GM23338 (cell line): ENCODE data around the gene SIAH1. TPM values are rescaled to one million over a fixed set of nuclear protein-coding genes. Genes with fewer than 3 reads are reported as not detected.
A peak's percentile ranks its signal among the peaks of the same experiment; 100 is the strongest.

Experiments used
- ATAC-seq: fragments of 200-7000 bp; cut with Tn5 transposase; 3 replicates; pipeline ENCODE4 v1.9.1; 2020
- DNase-seq: peaks from one replicate; pipeline ENCODE4 v3.0.0-alpha.2; 2015; ENCODE audit warnings: low spot score
- H2AFZ ChIP-seq: fragments of 200-600 bp; sonication (generic); 2 replicates; pipeline ENCODE4 v1.8.0; 2016; ENCODE audit warnings: antibody characterized with exemption, mild to moderate bottlenecking, moderate library complexity
- H3F3A ChIP-seq: fragments of 200-600 bp; sonication (generic); replicated peaks from 2 replicates; pipeline ENCODE4 v1.8.0; 2017; ENCODE audit warnings: antibody characterized with exemption, mixed run types, low read depth
- H3K27ac ChIP-seq: fragments of 200-600 bp; sonication (generic); 2 replicates; pipeline ENCODE4 v1.6.1; 2016; ENCODE audit warnings: low read depth
- H3K27me3 ChIP-seq: fragments of 200-600 bp; sonication (generic); 2 replicates; pipeline ENCODE4 v1.8.0; 2016; ENCODE audit warnings: mild to moderate bottlenecking, mixed run types, moderate library complexity; ENCODE audit not compliant: insufficient read depth
- H3K36me3 ChIP-seq: fragments of 200-600 bp; sonication (generic); 2 replicates; pipeline ENCODE4 v1.8.0; 2016; ENCODE audit warnings: mild to moderate bottlenecking; ENCODE audit not compliant: insufficient read depth
- H3K4me1 ChIP-seq: fragments of 200-600 bp; sonication (generic); 2 replicates; pipeline ENCODE4 v1.8.0; 2016; ENCODE audit warnings: mild to moderate bottlenecking, moderate library complexity; ENCODE audit not compliant: insufficient read depth
- H3K4me2 ChIP-seq: fragments of 200-600 bp; sonication (generic); 2 replicates; pipeline ENCODE4 v1.7.1; 2017; ENCODE audit warnings: mixed run types
- H3K4me3 ChIP-seq: fragments of 200-600 bp; sonication (generic); 2 replicates; pipeline ENCODE4 v1.6.1; 2016; ENCODE audit warnings: mixed run types
- H3K79me2 ChIP-seq: fragments of 200-600 bp; sonication (generic); replicated peaks from 2 replicates; pipeline ENCODE4 v1.8.0; 2017; ENCODE audit warnings: mild to moderate bottlenecking; ENCODE audit not compliant: insufficient read depth
- H3K9me2 ChIP-seq: fragments of 200-600 bp; sonication (generic); 2 replicates; pipeline ENCODE4 v1.8.0; 2017; ENCODE audit not compliant: insufficient read depth
- H4K20me1 ChIP-seq: fragments of 200-600 bp; sonication (generic); replicated peaks from 2 replicates; pipeline ENCODE4 v1.8.0; 2017; ENCODE audit warnings: mild to moderate bottlenecking; ENCODE audit not compliant: insufficient read depth
- H3K27ac Mint-ChIP-seq: 2 replicates; pipeline ENCODE4 v1.8.0; 2020; ENCODE audit warnings: inconsistent platforms, mild to moderate bottlenecking, moderate library complexity, mixed read lengths
- H3K27me3 Mint-ChIP-seq: 3 replicates; pipeline ENCODE4 v1.8.0; 2022; ENCODE audit warnings: low read depth, mild to moderate bottlenecking, moderate library complexity, mixed read lengths, inconsistent platforms; ENCODE audit not compliant: insufficient read depth, poor library complexity
- H3K36me3 Mint-ChIP-seq: 3 replicates; pipeline ENCODE4 v1.8.0; 2021; ENCODE audit warnings: low read depth, mild to moderate bottlenecking, inconsistent platforms, moderate library complexity, mixed read lengths
- H3K4me1 Mint-ChIP-seq: 3 replicates; pipeline ENCODE4 v1.8.0; 2020; ENCODE audit warnings: mild to moderate bottlenecking, inconsistent platforms, mixed read lengths
- H3K4me3 Mint-ChIP-seq: 3 replicates; pipeline ENCODE4 v1.8.0; 2021; ENCODE audit warnings: moderate library complexity, mild to moderate bottlenecking, inconsistent platforms, mixed read lengths
- H3K9me3 Mint-ChIP-seq: 3 replicates; pipeline ENCODE4 v1.8.0; 2020; ENCODE audit warnings: moderate library complexity, mild to moderate bottlenecking, inconsistent platforms, mixed read lengths
- CREB1 ChIP-seq: fragments of 250-450 bp; sonication (Bioruptor Pico); IDR thresholded peaks from 2 replicates; pipeline ENCODE4 v1.5.0; 2020; ENCODE audit warnings: low read depth, mild to moderate bottlenecking, moderate library complexity
- EZH2 ChIP-seq: fragments of 200-600 bp; sonication (generic); IDR thresholded peaks from one replicate; pipeline ENCODE4 v1.8.0; 2017; ENCODE audit warnings: antibody characterized with exemption, mild to moderate bottlenecking, low read depth; ENCODE audit not compliant: unreplicated experiment
- EZH2phosphoT487 ChIP-seq: fragments of 200-600 bp; sonication (generic); IDR thresholded peaks from one replicate; pipeline ENCODE4 v1.8.1; 2018; ENCODE audit warnings: antibody characterized with exemption; ENCODE audit not compliant: unreplicated experiment
- JUNB ChIP-seq: IDR thresholded peaks from one replicate; pipeline ENCODE4 v1.6.1; 2016; ENCODE audit warnings: antibody characterized with exemption; ENCODE audit not compliant: unreplicated experiment
- NANOG ChIP-seq: IDR thresholded peaks from 2 replicates; pipeline ENCODE4 v1.6.1; 2016; ENCODE audit warnings: antibody characterized with exemption, borderline replicate concordance
- POLR2AphosphoS5 ChIP-seq: IDR thresholded peaks from 2 replicates; pipeline ENCODE4 v1.6.1; 2016; ENCODE audit warnings: antibody characterized with exemption, low read depth
- STAT1 ChIP-seq: IDR thresholded peaks from one replicate; pipeline ENCODE4 v1.6.1; 2016; ENCODE audit warnings: antibody characterized with exemption; ENCODE audit not compliant: unreplicated experiment
- ZNF114 ChIP-seq: fragments of 250-450 bp; sonication (Bioruptor Pico); IDR thresholded peaks from 2 replicates; pipeline ENCODE4 v1.5.0; 2020; ENCODE audit warnings: mild to moderate bottlenecking, moderate library complexity
- ZNF331 ChIP-seq: fragments of 250-450 bp; sonication (Bioruptor Pico); IDR thresholded peaks from 2 replicates; pipeline ENCODE4 v1.5.0; 2020; ENCODE audit warnings: low read depth, mild to moderate bottlenecking, moderate library complexity
- polyA plus RNA-seq: library from polyadenylated mRNA; unstranded; fragments of >200 nt; fragmentation: Nextera tagmentation; extraction: Ambion mirVana; gene quantifications from 2 replicates; pipeline ENCODE4 v1.2.1, GENCODE V29; 2016
- total RNA-seq: library from RNA; depleted of rRNA; stranded (reverse); fragments of >200 nt; shearing (Covaris generic); gene quantifications from 2 replicates; pipeline ENCODE4 v1.2.3, GENCODE V29; 2014
- TF ChIP-seq, protein P1 (sequence below): IDR thresholded peaks from 2 replicates; pipeline ENCODE4 v1.6.1; 2016; ENCODE audit warnings: antibody characterized with exemption
- TF ChIP-seq, protein P2 (sequence below): fragments of 250-450 bp; sonication (Bioruptor Pico); IDR thresholded peaks from 2 replicates; pipeline ENCODE4 v1.5.0; 2020; ENCODE audit warnings: mild to moderate bottlenecking, moderate library complexity
- TF ChIP-seq, protein P3 (sequence below), 2 experiments: fragments of 200-600 bp in 1 of 2; sonication (generic) in 1 of 2; conservative IDR thresholded peaks; 2 replicates each; pipeline versions ENCODE4 v1.5.1 to v1.6.1; 2016 to 2017; ENCODE audit warnings: antibody characterized with exemption in 2 of 2, low read depth in 2 of 2, mild to moderate bottlenecking in 2 of 2, moderate library complexity in 1 of 2
- TF ChIP-seq, protein P4 (sequence below): IDR thresholded peaks from one replicate; pipeline ENCODE4 v1.6.1; 2018; ENCODE audit warnings: antibody characterized with exemption; ENCODE audit not compliant: unreplicated experiment

SIAH1 gene
- total and polyA plus RNA-seq, 2 experiments from 2014 or later, result 42.0 to 52.7 TPM

DNA sequence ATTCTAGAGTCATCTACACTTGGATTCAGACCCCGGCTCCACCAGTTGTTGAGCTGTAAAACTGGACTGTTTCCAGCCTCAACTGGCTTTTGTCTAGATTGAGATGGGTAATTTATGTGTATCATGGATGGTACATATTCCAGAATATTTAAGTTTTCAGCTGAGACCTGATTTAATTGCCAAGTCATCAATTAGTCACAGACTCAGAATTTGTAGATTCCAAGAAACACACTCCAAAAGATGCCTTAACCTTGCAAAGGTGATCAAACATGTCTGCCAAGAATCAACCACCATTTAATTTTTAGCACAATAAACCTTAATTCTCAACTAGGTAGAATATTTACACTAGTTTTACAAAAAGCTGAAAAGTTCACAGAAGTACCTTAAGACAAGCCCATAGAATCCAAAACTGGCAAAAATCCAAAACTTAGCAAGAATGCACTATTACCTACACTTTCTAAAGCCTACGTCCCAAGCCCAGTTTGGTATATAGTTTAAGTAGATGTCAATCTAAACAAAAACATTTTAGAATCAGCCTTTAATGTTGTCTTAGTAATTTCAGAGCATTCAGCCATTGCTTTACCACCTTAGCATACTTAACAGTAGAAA is 17.7 kb downstream of the SIAH1 start:
- Histone ChIP-seq H3K27me3 (no peaks in the 10 kb centered on the region), H3K4me3 (peak overlapping the region; percentile 62; the same call in 1 of the 2 replicates), H3K9me2 (no peaks in the 10 kb centered on the region), H3K79me2 (peaks cover 97% of the 10 kb centered on the region), H3K4me1 (peaks cover 33% of the 10 kb centered on the region), H4K20me1 (peaks cover 28% of the 10 kb centered on the region), H3F3A (peaks cover 7% of the 10 kb centered on the region; the same call in 1 of the 2 replicates), H2AFZ (no peak overlapping the region), H3K36me3 (no peaks in the 10 kb centered on the region), H3K27ac (peak overlapping the region; percentile 96; the same call in 1 of the 2 replicates), H3K4me2 (peak overlapping the region; percentile 77; the same call in 1 of the 2 replicates)
- H3K27me3 Mint-ChIP-seq, result peaks cover 2% of the 10 kb centered on the region
- TF ChIP-seq ZNF331 (CRISPR knock-in tag), result no peak
- no peak for TF ChIP-seq STAT1
- TF ChIP-seq, protein P1, sequence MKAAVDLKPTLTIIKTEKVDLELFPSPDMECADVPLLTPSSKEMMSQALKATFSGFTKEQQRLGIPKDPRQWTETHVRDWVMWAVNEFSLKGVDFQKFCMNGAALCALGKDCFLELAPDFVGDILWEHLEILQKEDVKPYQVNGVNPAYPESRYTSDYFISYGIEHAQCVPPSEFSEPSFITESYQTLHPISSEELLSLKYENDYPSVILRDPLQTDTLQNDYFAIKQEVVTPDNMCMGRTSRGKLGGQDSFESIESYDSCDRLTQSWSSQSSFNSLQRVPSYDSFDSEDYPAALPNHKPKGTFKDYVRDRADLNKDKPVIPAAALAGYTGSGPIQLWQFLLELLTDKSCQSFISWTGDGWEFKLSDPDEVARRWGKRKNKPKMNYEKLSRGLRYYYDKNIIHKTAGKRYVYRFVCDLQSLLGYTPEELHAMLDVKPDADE, result no peak
- no peak for TF ChIP-seq NANOG
- TF ChIP-seq, protein P2, sequence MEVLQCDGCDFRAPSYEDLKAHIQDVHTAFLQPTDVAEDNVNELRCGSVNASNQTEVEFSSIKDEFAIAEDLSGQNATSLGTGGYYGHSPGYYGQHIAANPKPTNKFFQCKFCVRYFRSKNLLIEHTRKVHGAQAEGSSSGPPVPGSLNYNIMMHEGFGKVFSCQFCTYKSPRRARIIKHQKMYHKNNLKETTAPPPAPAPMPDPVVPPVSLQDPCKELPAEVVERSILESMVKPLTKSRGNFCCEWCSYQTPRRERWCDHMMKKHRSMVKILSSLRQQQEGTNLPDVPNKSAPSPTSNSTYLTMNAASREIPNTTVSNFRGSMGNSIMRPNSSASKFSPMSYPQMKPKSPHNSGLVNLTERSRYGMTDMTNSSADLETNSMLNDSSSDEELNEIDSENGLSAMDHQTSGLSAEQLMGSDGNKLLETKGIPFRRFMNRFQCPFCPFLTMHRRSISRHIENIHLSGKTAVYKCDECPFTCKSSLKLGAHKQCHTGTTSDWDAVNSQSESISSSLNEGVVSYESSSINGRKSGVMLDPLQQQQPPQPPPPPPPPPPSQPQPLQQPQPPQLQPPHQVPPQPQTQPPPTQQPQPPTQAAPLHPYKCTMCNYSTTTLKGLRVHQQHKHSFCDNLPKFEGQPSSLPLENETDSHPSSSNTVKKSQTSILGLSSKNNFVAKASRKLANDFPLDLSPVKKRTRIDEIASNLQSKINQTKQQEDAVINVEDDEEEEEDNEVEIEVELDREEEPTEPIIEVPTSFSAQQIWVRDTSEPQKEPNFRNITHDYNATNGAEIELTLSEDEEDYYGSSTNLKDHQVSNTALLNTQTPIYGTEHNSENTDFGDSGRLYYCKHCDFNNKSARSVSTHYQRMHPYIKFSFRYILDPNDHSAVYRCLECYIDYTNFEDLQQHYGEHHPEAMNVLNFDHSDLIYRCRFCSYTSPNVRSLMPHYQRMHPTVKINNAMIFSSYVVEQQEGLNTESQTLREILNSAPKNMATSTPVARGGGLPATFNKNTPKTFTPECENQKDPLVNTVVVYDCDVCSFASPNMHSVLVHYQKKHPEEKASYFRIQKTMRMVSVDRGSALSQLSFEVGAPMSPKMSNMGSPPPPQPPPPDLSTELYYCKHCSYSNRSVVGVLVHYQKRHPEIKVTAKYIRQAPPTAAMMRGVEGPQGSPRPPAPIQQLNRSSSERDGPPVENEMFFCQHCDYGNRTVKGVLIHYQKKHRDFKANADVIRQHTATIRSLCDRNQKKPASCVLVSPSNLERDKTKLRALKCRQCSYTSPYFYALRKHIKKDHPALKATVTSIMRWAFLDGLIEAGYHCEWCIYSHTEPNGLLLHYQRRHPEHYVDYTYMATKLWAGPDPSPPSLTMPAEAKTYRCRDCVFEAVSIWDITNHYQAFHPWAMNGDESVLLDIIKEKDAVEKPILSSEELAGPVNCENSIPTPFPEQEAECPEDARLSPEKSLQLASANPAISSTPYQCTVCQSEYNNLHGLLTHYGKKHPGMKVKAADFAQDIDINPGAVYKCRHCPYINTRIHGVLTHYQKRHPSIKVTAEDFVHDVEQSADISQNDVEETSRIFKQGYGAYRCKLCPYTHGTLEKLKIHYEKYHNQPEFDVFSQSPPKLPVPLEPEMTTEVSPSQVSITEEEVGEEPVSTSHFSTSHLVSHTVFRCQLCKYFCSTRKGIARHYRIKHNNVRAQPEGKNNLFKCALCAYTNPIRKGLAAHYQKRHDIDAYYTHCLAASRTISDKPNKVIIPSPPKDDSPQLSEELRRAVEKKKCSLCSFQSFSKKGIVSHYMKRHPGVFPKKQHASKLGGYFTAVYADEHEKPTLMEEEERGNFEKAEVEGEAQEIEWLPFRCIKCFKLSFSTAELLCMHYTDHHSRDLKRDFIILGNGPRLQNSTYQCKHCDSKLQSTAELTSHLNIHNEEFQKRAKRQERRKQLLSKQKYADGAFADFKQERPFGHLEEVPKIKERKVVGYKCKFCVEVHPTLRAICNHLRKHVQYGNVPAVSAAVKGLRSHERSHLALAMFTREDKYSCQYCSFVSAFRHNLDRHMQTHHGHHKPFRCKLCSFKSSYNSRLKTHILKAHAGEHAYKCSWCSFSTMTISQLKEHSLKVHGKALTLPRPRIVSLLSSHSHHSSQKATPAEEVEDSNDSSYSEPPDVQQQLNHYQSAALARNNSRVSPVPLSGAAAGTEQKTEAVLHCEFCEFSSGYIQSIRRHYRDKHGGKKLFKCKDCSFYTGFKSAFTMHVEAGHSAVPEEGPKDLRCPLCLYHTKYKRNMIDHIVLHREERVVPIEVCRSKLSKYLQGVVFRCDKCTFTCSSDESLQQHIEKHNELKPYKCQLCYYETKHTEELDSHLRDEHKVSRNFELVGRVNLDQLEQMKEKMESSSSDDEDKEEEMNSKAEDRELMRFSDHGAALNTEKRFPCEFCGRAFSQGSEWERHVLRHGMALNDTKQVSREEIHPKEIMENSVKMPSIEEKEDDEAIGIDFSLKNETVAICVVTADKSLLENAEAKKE (CRISPR knock-in tag), result no peak
- no peak for TF ChIP-seq EZH2
- TF ChIP-seq, protein P3, sequence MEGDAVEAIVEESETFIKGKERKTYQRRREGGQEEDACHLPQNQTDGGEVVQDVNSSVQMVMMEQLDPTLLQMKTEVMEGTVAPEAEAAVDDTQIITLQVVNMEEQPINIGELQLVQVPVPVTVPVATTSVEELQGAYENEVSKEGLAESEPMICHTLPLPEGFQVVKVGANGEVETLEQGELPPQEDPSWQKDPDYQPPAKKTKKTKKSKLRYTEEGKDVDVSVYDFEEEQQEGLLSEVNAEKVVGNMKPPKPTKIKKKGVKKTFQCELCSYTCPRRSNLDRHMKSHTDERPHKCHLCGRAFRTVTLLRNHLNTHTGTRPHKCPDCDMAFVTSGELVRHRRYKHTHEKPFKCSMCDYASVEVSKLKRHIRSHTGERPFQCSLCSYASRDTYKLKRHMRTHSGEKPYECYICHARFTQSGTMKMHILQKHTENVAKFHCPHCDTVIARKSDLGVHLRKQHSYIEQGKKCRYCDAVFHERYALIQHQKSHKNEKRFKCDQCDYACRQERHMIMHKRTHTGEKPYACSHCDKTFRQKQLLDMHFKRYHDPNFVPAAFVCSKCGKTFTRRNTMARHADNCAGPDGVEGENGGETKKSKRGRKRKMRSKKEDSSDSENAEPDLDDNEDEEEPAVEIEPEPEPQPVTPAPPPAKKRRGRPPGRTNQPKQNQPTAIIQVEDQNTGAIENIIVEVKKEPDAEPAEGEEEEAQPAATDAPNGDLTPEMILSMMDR (conservative IDR thresholded peaks at IDR 0.05; ENCODE audit: low read depth in 2 of 2), result no peak
- no peak for TF ChIP-seq EZH2phosphoT487
- no peak for TF ChIP-seq CREB1 (CRISPR knock-in tag)
- TF ChIP-seq ZNF114 (CRISPR knock-in tag), result no peak
- no peak for TF ChIP-seq JUNB
- no peak for TF ChIP-seq POLR2AphosphoS5
- TF ChIP-seq, protein P4, sequence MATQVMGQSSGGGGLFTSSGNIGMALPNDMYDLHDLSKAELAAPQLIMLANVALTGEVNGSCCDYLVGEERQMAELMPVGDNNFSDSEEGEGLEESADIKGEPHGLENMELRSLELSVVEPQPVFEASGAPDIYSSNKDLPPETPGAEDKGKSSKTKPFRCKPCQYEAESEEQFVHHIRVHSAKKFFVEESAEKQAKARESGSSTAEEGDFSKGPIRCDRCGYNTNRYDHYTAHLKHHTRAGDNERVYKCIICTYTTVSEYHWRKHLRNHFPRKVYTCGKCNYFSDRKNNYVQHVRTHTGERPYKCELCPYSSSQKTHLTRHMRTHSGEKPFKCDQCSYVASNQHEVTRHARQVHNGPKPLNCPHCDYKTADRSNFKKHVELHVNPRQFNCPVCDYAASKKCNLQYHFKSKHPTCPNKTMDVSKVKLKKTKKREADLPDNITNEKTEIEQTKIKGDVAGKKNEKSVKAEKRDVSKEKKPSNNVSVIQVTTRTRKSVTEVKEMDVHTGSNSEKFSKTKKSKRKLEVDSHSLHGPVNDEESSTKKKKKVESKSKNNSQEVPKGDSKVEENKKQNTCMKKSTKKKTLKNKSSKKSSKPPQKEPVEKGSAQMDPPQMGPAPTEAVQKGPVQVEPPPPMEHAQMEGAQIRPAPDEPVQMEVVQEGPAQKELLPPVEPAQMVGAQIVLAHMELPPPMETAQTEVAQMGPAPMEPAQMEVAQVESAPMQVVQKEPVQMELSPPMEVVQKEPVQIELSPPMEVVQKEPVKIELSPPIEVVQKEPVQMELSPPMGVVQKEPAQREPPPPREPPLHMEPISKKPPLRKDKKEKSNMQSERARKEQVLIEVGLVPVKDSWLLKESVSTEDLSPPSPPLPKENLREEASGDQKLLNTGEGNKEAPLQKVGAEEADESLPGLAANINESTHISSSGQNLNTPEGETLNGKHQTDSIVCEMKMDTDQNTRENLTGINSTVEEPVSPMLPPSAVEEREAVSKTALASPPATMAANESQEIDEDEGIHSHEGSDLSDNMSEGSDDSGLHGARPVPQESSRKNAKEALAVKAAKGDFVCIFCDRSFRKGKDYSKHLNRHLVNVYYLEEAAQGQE, result no peak
- no peaks in the 10 kb centered on the region for H3K9me3 Mint-ChIP-seq
- H3K4me3 Mint-ChIP-seq, result 0 out of 3 replicates have a peak overlapping the region, but pooled peaks have one; percentile 75
- no peaks in the 10 kb centered on the region for H3K36me3 Mint-ChIP-seq
- no peak for ATAC-seq
- H3K4me1 Mint-ChIP-seq, result peaks cover 54% of the 10 kb centered on the region
- no peak overlapping the region; the same call in none of the 2 replicates for H3K27ac Mint-ChIP-seq
- no peak for DNase-seq
